ENCODE data around the gene KLHL25. TPM values are rescaled to one million over a fixed set of nuclear protein-coding genes. Genes with fewer than 3 reads are reported as not detected.
"Not testable (repeated sequence)": the region's sequence is repeated elsewhere in the genome, so short reads cannot be mapped to it uniquely, and the experiment has no call there.

Gene KLHL25
- total RNA-seq, 2 donors from 2014 or later: 15.0 to 18.1 TPM

- Histone ChIP-seq H3K27me3 (replicated peaks; ENCODE audit: insufficient read depth) (no peaks in the 10 kb centered on the region), H3K36me3 (no peaks in the 10 kb centered on the region), H3K4me3 (no peak overlapping the region), H3K9me3 (no peaks in the 10 kb centered on the region), H3K27ac (no peak overlapping the region), H3K4me1 (ENCODE audit: control insufficient read depth in 1 of 2, low read depth in 2 of 2) (peaks cover 0 to 5% of the 10 kb centered on the region in 2 donors)
- no peak for TF ChIP-seq CTCF (IDR thresholded peaks at IDR 0.05)
- DNase-seq (ENCODE audit: low spot score) (no peak), ATAC-seq (ENCODE audit: insufficient number of reproducible peaks, low FRiP score, low read depth) (no peak)
Measured at GRCh38 chr15:85837881-85838280, 43.2 kb upstream of the KLHL25 start.

- no peak overlapping the region for H3K4me3 ChIP-seq
- peaks cover 0 to 5% of the 10 kb centered on the region in 2 donors for H3K4me1 ChIP-seq (ENCODE audit: control insufficient read depth in 1 of 2, low read depth in 2 of 2)
- no peak for DNase-seq (ENCODE audit: low spot score)
- H3K27ac ChIP-seq: no peak overlapping the region
- no peaks in the 10 kb centered on the region for H3K9me3 ChIP-seq
- no peak for ATAC-seq (ENCODE audit: insufficient number of reproducible peaks, low FRiP score, low read depth)
- H3K36me3 ChIP-seq: no peaks in the 10 kb centered on the region
- H3K27me3 ChIP-seq (replicated peaks; ENCODE audit: insufficient read depth): no peaks in the 10 kb centered on the region
- no peak for TF ChIP-seq CTCF (IDR thresholded peaks at IDR 0.05)
Measured at GRCh38 chr15:85837011-85837433, 42.3 kb upstream of the KLHL25 start.

GRCh38 chr15:85834651-85835050 lies 39.9 kb upstream of the KLHL25 start:
- Histone ChIP-seq H3K27ac (no peak overlapping the region), H3K4me1 (ENCODE audit: control insufficient read depth in 1 of 2, low read depth in 2 of 2) (no peaks in the 10 kb centered on the region), H3K27me3 (replicated peaks; ENCODE audit: insufficient read depth) (no peaks in the 10 kb centered on the region), H3K9me3 (no peaks in the 10 kb centered on the region), H3K4me3 (no peak overlapping the region), H3K36me3 (no peaks in the 10 kb centered on the region)
- no peak for ATAC-seq (ENCODE audit: insufficient number of reproducible peaks, low FRiP score, low read depth)
- TF ChIP-seq CTCF (IDR thresholded peaks at IDR 0.05): no peak
- no peak for DNase-seq (ENCODE audit: low spot score)

GRCh38 chr15:85832394-85832793 lies 37.7 kb upstream of the KLHL25 start:
- Histone ChIP-seq H3K27ac (no peak overlapping the region), H3K27me3 (replicated peaks; ENCODE audit: insufficient read depth) (no peaks in the 10 kb centered on the region)
- no peak for ATAC-seq (ENCODE audit: insufficient number of reproducible peaks, low FRiP score, low read depth)

GRCh38 chr15:85831415-85832113 lies 36.8 kb upstream of the KLHL25 start:
- Histone ChIP-seq H3K36me3 (no peaks in the 10 kb centered on the region), H3K27me3 (replicated peaks; ENCODE audit: insufficient read depth) (no peaks in the 10 kb centered on the region), H3K4me3 (no peak overlapping the region), H3K27ac (no peak overlapping the region), H3K4me1 (ENCODE audit: control insufficient read depth in 1 of 2, low read depth in 2 of 2) (no peaks in the 10 kb centered on the region), H3K9me3 (no peaks in the 10 kb centered on the region)
- peak; percentile 55 for TF ChIP-seq CTCF (IDR thresholded peaks at IDR 0.05)
- ATAC-seq (ENCODE audit: insufficient number of reproducible peaks, low FRiP score, low read depth): no peak
- DNase-seq (ENCODE audit: low spot score): peak; percentile 20

More at GRCh38 chr15:85832394-85832793, 37.7 kb upstream of the KLHL25 start:
- DNase-seq (ENCODE audit: low spot score): no peak
- Histone ChIP-seq H3K4me1 (ENCODE audit: control insufficient read depth in 1 of 2, low read depth in 2 of 2) (no peaks in the 10 kb centered on the region), H3K4me3 (no peak overlapping the region), H3K36me3 (no peaks in the 10 kb centered on the region), H3K9me3 (no peaks in the 10 kb centered on the region)
- TF ChIP-seq CTCF (IDR thresholded peaks at IDR 0.05): no peak

- ATAC-seq (ENCODE audit: insufficient number of reproducible peaks, low FRiP score, low read depth); H3K4me3 ChIP-seq; H3K9me3 ChIP-seq; H3K27me3 ChIP-seq (replicated peaks; ENCODE audit: insufficient read depth); H3K27ac ChIP-seq; H3K4me1 ChIP-seq (ENCODE audit: control insufficient read depth in 1 of 2, low read depth in 2 of 2); DNase-seq (ENCODE audit: low spot score); H3K36me3 ChIP-seq: not testable (repeated sequence)
Measured at GRCh38 chr15:85829754-85830153, 35.0 kb upstream of the KLHL25 start.

Measured in thoracic aorta (tissue), 2 donors.